Astrocyte of the cerebellum (primary cell): ENCODE measurements around the gene DUOXA1.

Experiments
- DNase-seq: peaks from one replicate; pipeline ENCODE4 v3.0.0-alpha.2; 2011; ENCODE audit warnings: low read depth
- H3K4me3 ChIP-seq: 2 replicates; pipeline ENCODE4 v1.5.1; 2011; ENCODE audit warnings: mild to moderate bottlenecking, low read depth, low read length, moderate library complexity
- in situ Hi-C: cut with HindIII; loops from 2 replicates; pipeline ENCODE4 v1.10.0; 2017; ENCODE audit warnings: low sequenced_read_pairs
- TF ChIP-seq, protein P1 (sequence below): IDR thresholded peaks from 2 replicates; pipeline ENCODE4 v1.5.1; 2012; ENCODE audit warnings: low read length, low read depth, moderate library complexity, mild to moderate bottlenecking; ENCODE audit errors: missing control alignments

DUOXA1 gene

DNA sequence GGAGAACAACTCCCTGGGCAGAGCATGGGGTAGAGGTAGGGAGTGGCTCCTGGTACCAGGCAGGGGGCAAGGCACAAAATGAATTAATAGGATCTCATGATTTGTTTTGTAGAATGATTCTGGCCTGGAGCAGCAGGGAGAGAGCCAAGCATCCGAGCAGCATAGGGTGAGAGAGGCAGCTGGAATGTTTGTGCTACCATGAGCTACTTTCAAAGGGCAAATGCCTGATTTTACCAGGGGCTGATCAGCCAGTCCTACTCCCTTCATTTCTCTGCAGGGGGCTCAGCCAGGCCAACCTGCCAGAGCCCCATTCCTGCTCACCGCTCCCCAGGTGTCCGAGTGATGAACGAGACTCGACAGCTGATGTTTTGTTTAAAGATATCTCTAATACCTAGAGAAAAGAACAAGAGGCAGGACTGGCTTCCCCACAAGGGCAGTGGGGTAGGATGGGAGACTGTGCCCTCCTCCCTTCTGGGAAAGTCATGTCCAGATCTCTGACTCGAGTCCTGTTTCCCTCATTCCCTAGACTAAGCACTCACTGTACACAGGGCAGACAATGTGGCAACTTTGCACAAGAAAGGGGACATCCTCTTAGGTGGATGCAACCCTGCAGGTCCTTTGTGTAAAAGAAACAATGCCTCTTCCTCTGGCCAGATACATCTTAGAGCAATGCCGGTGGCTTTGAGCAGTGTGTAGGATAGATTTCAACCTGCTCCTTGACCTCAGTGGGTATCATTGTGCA, 28.6 kb downstream of the DUOXA1 start:
- TF ChIP-seq, protein P1, sequence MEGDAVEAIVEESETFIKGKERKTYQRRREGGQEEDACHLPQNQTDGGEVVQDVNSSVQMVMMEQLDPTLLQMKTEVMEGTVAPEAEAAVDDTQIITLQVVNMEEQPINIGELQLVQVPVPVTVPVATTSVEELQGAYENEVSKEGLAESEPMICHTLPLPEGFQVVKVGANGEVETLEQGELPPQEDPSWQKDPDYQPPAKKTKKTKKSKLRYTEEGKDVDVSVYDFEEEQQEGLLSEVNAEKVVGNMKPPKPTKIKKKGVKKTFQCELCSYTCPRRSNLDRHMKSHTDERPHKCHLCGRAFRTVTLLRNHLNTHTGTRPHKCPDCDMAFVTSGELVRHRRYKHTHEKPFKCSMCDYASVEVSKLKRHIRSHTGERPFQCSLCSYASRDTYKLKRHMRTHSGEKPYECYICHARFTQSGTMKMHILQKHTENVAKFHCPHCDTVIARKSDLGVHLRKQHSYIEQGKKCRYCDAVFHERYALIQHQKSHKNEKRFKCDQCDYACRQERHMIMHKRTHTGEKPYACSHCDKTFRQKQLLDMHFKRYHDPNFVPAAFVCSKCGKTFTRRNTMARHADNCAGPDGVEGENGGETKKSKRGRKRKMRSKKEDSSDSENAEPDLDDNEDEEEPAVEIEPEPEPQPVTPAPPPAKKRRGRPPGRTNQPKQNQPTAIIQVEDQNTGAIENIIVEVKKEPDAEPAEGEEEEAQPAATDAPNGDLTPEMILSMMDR, result no peak
- in situ Hi-C loops, result no loop called here
- DNase-seq, result no peak
- H3K4me3 ChIP-seq, result no peak overlapping the region

DNA sequence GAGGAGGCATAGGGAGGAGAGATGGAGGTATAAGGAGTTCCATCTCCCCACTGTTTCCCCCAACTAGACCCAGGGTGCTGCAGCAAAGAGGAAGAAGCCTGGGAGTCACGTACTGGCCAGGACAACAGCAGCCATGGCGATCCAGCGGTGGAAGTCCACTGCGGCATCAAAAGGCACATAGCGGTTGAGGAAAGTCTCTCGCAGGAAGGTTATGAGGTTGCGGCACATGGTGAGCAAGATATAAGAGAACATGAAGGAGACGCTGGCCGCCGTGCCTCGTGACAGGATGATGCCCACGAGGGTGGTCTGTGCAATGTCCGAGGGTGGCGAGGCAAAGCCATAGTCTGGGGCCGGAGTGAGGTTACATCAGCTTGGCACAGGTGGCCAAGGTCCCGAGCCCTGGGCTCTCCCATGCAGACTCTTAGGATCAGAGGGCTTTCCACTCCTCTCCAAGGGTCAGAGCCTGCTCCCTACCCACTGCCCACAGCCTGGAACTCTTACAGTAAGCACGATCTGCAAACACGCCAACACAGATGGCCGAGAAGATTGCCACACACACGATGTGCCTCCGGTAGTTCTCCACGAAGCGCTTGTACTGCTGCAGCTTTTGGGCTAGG, 30.0 kb downstream of the DUOXA1 start:
- H3K4me3 ChIP-seq, result no peak overlapping the region
- TF ChIP-seq, protein P1, result no peak
- in situ Hi-C loops, result no loop called here
- DNase-seq, result no peak

DNA sequence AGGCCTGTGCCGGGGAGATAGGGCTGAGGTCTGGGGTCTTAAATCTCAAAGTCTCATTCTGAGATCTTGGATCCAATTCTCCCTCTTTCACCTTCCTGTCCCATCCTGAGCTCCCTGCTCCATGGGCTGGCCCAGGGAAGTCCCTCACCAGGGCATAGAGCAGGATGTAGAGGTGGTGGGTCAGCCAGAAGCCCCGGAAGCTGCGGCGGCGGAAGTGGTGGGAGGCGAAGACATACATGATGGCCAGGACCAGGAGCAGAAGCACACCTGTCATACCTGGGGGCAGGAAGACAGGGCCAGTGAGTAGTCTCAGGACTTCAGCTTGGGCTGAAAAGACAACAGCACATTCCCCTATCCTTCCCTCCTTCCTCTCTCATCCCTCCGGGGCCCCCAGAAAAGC, 32.2 kb downstream of the DUOXA1 start:
- in situ Hi-C loops, result no loop called here
- no peak for DNase-seq
- TF ChIP-seq, protein P1, result no peak
- H3K4me3 ChIP-seq, result no peak overlapping the region

DNA sequence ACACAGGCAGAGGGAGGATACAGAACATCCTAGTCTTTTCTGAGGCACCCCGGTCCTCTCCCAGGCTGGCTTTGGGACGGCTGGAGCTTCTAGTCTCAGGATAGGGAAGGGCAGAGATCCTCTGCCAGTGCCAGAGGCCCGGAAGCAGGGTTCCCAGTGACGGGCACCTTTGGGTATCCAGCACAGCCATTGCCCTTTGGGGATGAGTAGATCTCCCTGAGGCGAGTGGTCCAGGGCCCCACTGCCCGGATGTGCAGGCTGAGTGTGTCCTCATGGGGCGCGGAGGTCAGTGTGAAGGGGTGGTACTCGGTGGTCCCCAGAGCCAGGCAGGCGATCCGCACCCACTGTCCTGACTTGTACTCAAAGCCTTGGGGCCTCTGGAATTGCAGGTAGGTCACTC, 34.0 kb downstream of the DUOXA1 start:
- TF ChIP-seq, protein P1, result no peak
- no peak overlapping the region for H3K4me3 ChIP-seq
- in situ Hi-C loops, result no loop called here
- DNase-seq, result no peak

DNA sequence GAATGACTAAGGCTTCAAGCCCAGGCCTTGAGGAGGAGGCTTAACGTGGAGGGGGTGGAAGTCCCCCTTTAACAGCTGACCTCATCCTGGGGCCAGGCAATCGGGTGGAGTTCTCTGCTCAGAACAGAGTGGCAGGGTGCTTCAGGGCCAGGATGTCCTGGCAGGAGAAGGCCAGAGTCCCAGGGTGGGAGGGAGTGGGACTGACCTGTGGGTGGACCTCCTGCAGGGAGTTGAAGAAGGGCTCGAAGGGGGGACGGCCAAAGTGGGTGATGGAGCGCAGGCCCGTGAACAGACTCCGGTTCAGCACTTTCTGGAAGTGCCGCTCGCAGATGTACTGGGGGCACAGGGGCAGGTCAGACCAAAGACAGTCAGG, 35.3 kb downstream of the DUOXA1 start:
- TF ChIP-seq, protein P1, result no peak
- no peak overlapping the region for H3K4me3 ChIP-seq
- in situ Hi-C loops, result no loop called here
- no peak for DNase-seq

DNA sequence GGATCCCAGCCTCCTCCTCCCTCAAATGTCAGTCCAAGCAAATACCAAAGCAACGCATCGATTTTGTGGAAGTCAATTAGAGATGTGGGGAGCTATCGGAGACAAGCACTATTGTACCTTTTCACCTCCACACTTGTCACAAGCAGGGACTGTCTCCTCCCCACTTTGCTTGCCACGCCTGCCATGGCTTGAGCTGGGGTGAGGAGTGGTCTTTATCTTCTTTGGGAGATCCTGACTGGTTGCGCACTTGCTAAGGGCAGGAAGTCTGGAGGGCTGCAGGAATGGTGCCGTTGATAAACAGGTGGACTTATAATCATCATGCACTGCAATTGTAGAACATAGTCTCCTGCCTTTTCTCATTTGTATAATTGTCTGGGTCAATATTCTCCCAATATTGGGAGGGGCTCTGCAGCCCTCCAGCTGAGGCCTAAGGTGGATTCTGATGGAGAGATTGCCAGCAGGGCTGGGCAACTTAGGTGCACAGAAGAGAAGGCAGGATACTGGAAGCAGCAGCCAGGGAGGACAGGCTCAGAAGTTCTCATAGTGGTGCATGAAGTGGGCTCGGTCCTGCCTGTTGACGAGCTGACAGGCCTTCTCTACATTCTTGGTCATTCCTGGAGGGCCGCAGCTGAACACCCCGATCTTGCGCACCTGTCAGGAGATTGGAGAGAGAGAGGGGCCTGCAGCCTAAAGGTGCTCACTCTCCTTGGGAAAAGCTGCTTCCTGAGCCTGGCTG, 35.9 kb downstream of the DUOXA1 start:
- H3K4me3 ChIP-seq, result no peak overlapping the region
- no peak for DNase-seq
- in situ Hi-C loops, result no loop called here
- TF ChIP-seq, protein P1, result no peak
